Type B pancreatic cell (in vitro differentiated cells): ENCODE measurements around the gene IL4. TPM values are rescaled to one million over a fixed set of nuclear protein-coding genes. Genes with fewer than 3 reads are reported as not detected.

Experiments used
- DNase-seq: peaks from one replicate; pipeline ENCODE4 v3.0.0; 2021; ENCODE audit warnings: mixed read lengths; ENCODE audit not compliant: unreplicated experiment; ENCODE audit errors: extremely low spot score
- H3K27ac Mint-ChIP-seq: 2 replicates; pipeline ENCODE4 v1.8.0; 2021; ENCODE audit warnings: mild to moderate bottlenecking, mixed read lengths
- H3K27me3 Mint-ChIP-seq: 2 replicates; pipeline ENCODE4 v1.8.0; 2021; ENCODE audit warnings: mixed read lengths
- H3K36me3 Mint-ChIP-seq: 2 replicates; pipeline ENCODE4 v1.8.0; 2021; ENCODE audit warnings: mixed read lengths
- H3K4me1 Mint-ChIP-seq: one replicate; pipeline ENCODE4 v1.8.0; 2021; ENCODE audit warnings: mixed read lengths; ENCODE audit not compliant: unreplicated experiment
- H3K4me3 Mint-ChIP-seq: 2 replicates; pipeline ENCODE4 v1.8.0; 2021; ENCODE audit warnings: mild to moderate bottlenecking, mixed read lengths
- H3K9me3 Mint-ChIP-seq: 2 replicates; pipeline ENCODE4 v1.8.0; 2021; ENCODE audit warnings: mixed read lengths
- total RNA-seq: library from RNA; stranded (reverse); gene quantifications from 2 replicates; pipeline ENCODE4 v1.2.1, GENCODE V29; 2021; ENCODE audit warnings: low replicate concordance
- TF ChIP-seq, protein P1 (sequence below): fragments of 200-600 bp; sonication (generic); conservative IDR thresholded peaks from 2 replicates; pipeline ENCODE4 v1.5.0; 2021; ENCODE audit warnings: antibody characterized with exemption, mild to moderate bottlenecking

The IL4 gene
- total RNA-seq, 1 donor from 2014 or later, result not detected

DNA sequence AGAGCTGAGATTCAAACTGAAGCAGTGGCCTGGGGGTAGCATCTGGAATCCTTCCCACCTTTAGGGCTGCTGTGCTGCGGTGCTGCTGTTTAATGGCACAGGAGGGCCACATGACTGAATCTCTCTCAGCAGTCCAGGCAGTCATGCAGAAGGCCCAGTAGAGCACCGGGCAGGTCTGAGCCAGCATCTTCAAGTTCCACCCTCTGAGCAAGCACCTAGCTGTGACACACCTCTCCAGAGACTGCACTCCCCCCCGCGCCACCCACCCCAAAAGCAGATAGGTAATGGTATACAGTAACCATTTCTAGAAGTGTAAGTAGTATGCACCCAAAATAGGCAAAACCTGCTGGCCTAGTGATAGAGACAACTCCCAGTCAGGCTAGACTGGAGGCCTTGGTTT is 8.2 kb downstream of the IL4 start:
- Mint-ChIP-seq H3K4me3 (no peak overlapping the region), H3K36me3 (no peaks in the 10 kb centered on the region), H3K27ac (no peak overlapping the region)

DNA sequence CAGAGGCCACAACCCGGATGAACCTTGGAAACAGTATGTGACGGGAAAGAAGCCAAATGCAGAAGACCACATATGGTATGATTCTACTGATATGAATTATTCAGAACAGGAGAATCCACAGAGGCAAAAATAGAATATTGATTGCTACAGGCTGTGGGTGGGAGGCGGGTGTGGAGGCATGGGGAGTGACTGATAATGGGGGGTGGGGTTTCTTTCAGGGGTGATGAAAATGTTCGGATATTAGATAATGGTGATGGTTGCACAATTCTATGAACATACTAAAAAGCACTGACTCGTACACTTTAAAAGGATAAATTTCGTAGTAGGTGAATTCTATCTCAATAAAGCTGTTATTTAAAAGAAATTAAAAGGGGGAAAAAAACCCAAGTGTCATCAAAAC is 10.7 kb downstream of the IL4 start:
- Mint-ChIP-seq H3K4me1 (no peaks in the 10 kb centered on the region), H3K27ac (no peak overlapping the region), H3K9me3 (no peaks in the 10 kb centered on the region), H3K4me3 (no peak overlapping the region), H3K27me3 (no peaks in the 10 kb centered on the region), H3K36me3 (no peaks in the 10 kb centered on the region)
- TF ChIP-seq, protein P1, sequence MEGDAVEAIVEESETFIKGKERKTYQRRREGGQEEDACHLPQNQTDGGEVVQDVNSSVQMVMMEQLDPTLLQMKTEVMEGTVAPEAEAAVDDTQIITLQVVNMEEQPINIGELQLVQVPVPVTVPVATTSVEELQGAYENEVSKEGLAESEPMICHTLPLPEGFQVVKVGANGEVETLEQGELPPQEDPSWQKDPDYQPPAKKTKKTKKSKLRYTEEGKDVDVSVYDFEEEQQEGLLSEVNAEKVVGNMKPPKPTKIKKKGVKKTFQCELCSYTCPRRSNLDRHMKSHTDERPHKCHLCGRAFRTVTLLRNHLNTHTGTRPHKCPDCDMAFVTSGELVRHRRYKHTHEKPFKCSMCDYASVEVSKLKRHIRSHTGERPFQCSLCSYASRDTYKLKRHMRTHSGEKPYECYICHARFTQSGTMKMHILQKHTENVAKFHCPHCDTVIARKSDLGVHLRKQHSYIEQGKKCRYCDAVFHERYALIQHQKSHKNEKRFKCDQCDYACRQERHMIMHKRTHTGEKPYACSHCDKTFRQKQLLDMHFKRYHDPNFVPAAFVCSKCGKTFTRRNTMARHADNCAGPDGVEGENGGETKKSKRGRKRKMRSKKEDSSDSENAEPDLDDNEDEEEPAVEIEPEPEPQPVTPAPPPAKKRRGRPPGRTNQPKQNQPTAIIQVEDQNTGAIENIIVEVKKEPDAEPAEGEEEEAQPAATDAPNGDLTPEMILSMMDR, result no peak
- DNase-seq, result no peak

More for the DNA sequence above, 8.2 kb downstream of the IL4 start:
- Mint-ChIP-seq H3K4me1 (no peaks in the 10 kb centered on the region), H3K27me3 (no peaks in the 10 kb centered on the region), H3K9me3 (no peaks in the 10 kb centered on the region)
- TF ChIP-seq, protein P1, result no peak
- no peak for DNase-seq

DNA sequence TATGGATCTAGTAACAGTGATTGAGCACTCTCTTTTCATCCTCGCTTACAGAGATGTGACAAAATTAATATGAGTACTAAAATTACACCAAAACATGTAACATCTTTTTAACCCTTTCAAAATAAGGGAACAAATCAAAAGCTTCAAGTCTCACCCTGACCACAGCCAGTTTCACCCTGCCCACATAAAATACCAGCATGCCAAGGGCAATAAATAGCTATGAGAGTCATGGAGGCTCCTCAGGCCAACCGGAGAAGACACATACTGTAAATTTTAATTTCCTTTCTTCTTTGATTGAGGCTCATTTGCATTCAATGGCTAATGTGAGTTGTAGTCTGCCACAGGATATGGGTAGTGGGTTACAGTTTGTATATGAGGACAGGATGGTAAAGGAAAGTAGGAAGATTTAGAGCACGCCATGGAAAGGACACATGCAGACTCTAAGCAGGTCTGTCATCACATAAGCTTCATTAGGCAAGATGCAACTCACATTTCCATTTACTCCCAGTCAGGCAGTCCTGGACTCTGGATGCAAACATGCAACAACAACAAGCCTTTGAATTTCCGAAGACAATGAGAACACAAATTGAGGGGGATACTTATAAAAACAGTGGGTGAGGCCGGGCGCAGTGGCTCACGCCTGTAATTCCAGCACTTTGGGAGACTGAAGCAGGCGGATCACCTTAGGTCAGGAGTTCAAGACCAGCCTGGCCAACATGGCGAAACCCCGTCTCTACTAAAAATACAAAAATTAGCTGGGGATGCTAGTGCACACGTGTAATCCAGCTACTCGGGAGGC is 11.3 kb downstream of the IL4 start:
- Mint-ChIP-seq H3K27me3 (no peaks in the 10 kb centered on the region), H3K36me3 (no peaks in the 10 kb centered on the region), H3K9me3 (no peaks in the 10 kb centered on the region), H3K4me1 (no peaks in the 10 kb centered on the region), H3K27ac (no peak overlapping the region), H3K4me3 (no peak overlapping the region)
- TF ChIP-seq, protein P1, result no peak
- no peak for DNase-seq

DNA sequence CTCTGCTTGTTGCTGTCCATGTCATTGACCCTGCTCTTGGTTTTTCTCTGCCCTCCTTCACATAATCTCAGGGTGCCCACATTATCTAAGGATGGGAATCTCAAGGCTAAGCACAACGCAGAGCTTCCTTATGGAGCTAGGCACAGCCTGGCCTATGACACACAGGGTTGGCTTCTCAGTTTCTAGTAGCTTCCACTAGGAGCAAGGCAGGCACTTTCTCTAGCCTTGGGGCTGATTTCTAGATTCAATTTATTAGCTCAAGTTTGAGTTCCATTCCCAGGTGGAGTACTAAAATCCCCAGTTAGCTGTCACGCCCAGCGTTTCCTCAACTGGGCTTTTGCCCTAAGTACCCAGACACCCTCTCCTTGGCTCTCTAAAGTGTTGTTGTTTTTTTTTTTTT is 12.4 kb downstream of the IL4 start:
- Mint-ChIP-seq H3K4me1 (no peaks in the 10 kb centered on the region), H3K36me3 (no peaks in the 10 kb centered on the region), H3K9me3 (no peaks in the 10 kb centered on the region), H3K27ac (no peak overlapping the region), H3K4me3 (no peak overlapping the region), H3K27me3 (no peaks in the 10 kb centered on the region)
- no peak for DNase-seq
- TF ChIP-seq, protein P1, result no peak

DNA sequence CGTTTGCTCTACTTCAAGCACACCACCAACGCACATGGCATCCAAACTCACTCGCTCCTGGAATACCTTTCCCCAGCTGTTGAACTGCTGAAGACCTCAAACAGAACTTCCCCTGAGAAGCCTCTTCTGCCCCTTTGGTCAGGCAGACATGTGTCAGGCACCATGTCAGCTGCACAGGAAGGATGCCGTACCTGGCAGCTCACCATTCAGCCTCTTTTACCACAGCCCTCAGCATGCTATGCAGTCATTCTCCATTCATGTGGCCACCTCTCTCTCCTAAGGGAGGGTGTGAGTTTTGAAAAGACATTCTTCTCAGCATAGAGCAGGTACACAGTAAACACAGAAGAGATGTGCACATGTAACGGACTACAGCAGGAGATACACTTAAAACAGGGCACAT is 14.2 kb downstream of the IL4 start:
- Mint-ChIP-seq H3K4me3 (no peak overlapping the region), H3K36me3 (peaks cover 5% of the 10 kb centered on the region), H3K4me1 (no peaks in the 10 kb centered on the region), H3K9me3 (no peaks in the 10 kb centered on the region), H3K27me3 (no peaks in the 10 kb centered on the region), H3K27ac (no peak overlapping the region)
- DNase-seq, result no peak
- TF ChIP-seq, protein P1, result no peak
